HG03558 (cell line): ENCODE data around the gene NEURL3.
"Not testable (repeated sequence)": the region's sequence is repeated elsewhere in the genome, so short reads cannot be mapped to it uniquely, and the experiment has no call there.

Source experiments
- ATAC-seq: cut with Tn5 transposase; IDR thresholded peaks from one replicate; pipeline ENCODE4 v1.9.1; 2021; ENCODE audit warnings: moderate number of reproducible peaks; ENCODE audit not compliant: unreplicated experiment; ENCODE audit errors: extremely low read depth

The NEURL3 gene, protein sequence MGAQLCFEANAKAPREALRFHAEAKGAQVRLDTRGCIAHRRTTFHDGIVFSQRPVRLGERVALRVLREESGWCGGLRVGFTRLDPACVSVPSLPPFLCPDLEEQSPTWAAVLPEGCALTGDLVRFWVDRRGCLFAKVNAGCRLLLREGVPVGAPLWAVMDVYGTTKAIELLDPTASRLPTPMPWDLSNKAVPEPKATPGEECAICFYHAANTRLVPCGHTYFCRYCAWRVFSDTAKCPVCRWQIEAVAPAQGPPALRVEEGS

DNA sequence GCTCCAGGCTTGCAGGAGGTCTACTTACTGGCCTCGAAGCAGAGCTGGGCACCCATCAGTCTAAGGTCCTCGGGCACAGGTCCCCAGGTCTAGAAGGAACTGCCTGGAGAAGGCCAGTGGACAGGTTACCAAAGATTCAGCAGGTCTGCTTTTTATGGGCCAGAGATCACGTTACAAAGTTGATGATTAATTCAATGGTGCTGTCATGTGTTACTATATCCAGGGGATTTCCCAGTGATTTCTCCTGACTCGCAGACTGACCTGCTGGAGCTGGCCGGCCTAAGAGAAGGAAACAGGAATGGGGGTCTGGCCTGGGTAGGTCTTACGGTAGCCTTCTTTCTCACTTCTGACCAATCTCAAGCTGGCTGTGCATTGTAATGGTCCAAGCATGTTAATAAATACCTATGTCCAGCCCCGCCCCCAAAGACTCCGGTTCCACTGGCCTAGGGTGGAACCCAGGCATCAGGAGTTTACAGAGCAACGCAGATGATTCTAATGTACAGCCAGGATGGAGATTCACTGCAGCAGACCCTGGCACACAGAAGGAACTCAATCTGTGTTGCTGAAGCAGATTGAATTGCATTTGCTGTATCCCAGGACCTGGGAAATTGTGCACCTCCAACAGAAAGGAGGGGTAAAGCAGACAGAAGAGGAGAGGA, at the start of gene NEURL3:
Gene NEURL3, minus strand, starts transcription at position 127 of the 659 bp plus-strand sequence. Its CDS starts 71 bp downstream, at position 56.
- ATAC-seq, result no peak

DNA sequence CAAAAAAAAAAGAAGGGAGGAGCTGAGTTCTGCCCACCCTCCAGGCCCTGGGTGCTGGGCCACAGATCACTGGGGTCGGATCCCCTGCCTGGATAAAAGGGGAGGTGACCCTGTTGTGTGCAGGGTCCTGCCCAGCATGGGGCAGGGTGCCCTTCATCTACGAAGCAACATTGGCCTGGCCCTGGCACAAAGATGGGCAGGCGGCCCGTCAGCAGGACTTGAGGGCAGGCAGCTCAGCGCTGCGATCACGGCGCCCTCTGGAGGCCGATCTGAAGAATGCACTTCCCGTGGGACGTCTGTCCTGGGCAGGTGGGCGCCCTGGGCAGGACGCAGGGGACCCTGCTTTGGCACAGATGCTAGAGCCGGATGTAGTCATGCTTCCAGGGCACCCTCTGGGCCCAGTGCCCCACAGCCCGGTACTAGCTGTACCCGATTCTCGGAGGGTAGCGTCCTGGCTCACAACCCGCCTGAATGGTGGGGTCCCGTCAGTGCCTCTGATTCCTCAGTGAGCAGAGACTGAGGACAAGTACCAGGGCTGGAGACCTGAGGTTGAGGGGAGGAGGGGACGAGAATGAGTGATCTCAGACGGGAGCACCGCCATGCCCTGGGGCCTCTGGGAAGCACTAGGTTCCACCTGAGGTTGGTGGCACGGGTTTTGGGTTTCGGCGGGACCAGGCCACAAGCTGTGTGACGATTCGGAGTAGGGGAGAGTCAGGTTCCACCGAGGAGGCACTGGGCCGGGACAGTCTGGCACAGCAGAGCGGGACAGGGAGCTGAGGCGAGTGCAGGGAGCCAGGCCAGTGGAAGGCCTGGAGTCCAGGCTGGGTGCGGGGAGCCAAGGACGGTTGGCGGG, 49.4 kb upstream of the NEURL3 start:
- ATAC-seq, result no peak

DNA sequence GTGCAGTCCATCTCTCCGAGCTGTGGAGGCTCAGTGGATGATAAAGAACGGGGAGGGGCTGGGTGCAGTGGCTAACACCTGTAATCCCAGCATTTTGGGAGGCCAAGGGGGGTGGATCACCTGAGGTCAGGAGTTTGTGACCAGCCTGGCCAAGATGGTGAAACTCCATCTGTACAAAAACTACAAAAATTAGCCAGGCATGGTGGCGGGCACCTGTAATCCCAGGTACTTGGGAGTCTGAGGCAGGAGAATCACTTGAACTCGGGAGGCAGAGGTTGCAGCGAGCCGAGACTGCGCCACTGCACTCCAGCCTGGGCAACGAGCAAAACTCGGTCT, 48.8 kb upstream of the NEURL3 start:
- ATAC-seq, result not testable (repeated sequence)

DNA sequence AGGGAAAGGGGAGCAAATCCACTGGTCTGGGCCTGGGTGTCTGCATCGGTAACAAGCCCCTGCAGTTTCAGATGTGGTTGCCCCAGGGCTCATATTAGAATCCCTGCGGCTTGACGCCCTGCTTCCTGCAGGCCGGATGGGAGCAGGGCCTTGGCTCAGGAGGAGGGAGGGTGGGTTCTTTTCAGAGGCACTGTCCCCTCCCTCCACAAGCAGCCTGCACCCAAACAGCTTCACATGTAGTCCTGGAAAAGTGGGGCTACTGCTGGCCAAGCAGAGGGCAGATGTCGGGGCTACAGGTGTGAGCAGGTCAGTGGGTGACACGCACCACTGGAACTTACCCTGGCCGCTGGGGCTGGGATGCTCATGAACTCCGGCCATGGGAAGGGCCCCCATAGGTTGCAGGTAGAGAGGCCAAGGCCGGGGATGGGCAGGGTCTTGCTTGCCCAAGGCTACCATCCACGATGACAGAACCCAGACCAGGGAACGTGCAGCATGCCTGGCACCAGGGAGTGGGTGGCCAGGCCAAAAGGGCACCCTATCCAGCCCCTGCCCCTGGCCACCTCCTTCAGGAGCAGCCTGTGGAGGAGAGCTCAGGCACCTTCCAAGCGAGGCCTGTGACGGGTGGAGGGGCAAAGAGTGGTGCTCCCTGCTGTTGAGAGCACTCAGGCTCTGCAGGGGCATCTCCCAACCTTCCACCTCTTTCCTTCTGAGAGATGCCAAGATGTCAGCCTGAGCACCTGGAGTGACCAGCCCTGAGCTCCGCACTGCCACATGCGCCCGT, 48.2 kb upstream of the NEURL3 start:
- ATAC-seq, result no peak

DNA sequence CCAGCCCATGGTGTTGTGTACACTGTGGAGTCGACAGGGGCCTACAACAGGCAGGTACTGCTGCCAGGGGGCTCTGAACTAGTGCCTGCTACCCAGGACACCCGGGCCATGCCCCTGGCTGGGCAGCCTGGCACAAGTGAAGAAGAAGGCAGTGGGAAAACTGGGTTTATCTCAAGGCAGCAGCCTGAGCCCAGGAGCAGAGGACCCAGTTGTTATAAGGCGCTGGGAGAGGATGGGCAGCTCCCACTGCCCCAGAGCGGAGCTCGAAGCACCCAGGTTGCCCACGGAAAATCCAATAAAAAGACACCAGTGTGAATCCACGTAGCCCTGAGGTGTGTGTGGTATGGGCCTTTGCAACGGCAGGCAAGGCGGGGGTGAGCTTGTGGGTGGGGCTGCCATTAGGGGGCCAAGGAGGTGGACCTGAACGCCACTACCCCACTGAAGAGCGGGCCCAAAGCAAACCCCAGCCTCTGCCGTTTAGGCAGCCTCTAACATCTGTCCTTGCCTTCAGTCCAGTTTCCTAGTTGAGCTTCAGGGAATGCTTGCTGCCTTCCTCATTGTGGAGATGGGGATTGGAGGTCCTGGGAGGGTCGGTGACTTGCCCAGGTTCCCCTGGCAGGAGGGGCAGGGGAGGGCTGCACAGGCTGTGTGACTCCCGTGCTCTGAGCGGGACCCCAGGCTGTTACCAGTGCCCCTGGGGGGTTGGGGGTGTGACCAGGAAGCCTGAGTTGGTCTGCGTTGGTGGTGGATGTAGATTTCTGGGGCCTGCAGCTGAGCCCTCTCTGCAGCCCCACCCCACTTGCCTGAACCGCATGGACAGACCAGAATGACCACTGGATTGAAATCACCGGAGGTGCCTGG, 47.4 kb upstream of the NEURL3 start:
- ATAC-seq, result no peak

DNA sequence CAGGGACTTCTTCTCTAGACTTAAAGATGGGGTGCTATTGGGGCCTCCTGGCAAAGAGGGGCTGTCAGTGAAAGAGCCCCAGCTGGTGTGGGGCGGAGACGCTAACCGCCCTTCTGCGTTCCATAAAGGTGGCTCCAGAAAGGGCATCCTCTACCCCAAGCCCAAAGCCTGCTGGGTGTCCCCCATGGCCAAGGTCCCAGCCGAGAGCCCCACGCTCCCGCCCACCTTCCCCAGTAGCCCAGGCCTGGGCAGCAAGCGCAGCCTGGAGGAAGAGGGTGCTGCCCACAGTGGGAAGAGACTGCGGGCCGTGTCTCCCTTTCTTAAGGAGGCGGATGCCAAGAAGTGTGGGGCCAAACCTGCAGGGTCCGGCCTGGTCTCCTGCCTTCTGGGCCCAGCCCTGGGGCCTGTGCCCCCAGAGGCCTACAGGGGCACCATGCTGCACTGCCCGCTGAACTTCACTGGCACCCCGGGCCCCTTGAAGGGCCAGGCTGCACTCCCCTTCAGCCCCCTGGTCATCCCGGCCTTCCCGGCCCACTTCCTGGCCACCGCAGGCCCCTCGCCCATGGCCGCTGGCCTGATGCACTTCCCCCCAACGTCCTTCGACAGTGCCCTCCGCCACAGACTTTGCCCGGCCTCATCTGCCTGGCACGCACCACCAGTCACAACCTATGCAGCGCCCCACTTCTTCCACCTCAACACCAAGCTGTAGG, 46.6 kb upstream of the NEURL3 start:
- ATAC-seq, result no peak

DNA sequence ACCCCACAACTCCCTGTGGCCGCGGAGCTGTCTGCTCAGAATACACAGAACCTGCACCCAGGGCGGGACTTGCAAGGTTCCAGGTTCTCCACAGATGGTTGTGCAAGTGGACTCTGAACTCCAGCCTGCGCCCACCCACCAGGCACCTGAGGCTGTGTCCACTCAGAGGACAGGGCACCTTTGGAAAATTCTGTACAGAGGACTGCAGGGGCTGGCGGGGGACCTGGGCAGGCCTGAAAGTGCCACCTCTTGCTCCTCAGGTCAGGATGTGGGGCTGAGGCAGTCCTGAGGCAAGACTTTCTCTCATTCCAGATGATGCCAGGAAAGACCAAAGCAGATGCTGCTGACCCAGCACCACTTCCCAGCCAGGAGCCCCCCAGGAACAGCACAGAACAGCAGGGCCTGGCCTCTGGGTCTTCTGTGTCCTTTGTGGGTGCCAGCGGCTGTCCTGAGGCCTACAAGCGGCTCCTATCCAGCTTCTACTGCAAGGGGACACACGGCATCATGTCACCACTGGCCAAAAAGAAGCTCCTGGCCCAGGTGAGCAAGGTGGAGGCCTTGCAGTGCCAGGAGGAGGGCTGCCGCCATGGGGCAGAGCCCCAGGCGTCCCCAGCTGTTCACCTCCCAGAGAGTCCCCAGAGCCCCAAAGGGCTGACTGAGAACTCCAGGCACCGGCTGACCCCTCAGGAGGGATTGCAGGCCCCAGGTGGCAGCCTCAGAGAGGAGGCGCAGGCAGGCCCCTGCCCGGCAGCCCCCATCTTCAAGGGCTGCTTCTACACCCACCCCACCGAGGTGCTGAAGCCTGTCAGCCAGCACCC, 45.8 kb upstream of the NEURL3 start:
- ATAC-seq, result no peak

DNA sequence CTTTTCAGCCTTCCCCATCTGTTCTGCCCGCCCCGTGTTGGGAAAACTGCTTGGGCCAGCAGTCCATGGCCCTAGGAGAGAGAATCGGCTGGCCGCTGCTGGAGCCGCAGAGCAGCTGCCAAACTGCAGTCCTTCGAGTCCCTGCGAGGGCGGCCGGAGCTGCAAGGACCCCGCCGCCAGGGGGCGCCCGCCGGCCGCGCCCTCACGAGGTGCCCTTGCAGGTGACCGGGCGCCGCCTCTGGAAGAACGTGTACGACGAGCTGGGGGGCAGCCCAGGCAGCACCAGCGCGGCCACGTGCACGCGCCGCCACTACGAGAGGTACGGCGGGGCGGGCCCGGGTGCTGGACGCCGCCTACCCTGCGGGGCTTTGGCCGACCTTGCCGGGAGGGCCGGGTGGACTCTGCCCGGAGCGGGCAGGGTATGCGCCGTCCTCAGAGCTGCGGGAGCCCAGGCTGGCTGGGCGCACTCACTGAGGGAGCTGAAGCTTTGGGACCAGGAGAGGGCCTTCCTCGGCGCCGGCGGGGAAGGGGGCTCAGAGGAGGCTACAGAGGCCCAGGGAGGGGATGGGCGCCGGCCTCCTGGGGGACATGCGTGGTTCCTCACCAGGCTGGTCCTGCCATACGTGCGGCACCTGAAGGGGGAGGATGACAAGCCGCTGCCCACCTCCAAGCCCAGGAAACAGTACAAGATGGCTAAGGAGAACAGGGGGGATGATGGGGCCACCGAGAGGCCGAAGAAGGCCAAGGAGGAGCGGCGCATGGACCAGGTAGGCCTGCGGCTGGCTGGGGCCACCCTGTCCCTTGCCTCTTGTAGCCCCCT, 45.0 kb upstream of the NEURL3 start:
- ATAC-seq, result no peak

DNA sequence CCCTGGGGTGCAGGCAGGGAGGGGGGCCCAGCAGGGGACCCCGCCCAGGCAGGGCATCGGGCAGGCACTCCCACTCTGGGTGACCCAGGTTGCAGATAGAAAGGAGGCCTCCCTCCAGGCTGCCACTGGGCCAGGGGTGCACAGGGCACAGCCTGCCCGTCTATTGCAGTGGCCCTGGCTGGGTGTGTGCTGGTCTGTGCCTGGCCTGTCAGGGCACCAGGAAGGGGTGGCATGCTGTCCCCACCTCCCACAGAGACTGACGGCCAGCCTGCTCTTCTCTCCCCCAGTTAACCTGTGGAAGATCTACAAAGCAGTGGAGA, 44.3 kb upstream of the NEURL3 start:
- no peak for ATAC-seq

DNA sequence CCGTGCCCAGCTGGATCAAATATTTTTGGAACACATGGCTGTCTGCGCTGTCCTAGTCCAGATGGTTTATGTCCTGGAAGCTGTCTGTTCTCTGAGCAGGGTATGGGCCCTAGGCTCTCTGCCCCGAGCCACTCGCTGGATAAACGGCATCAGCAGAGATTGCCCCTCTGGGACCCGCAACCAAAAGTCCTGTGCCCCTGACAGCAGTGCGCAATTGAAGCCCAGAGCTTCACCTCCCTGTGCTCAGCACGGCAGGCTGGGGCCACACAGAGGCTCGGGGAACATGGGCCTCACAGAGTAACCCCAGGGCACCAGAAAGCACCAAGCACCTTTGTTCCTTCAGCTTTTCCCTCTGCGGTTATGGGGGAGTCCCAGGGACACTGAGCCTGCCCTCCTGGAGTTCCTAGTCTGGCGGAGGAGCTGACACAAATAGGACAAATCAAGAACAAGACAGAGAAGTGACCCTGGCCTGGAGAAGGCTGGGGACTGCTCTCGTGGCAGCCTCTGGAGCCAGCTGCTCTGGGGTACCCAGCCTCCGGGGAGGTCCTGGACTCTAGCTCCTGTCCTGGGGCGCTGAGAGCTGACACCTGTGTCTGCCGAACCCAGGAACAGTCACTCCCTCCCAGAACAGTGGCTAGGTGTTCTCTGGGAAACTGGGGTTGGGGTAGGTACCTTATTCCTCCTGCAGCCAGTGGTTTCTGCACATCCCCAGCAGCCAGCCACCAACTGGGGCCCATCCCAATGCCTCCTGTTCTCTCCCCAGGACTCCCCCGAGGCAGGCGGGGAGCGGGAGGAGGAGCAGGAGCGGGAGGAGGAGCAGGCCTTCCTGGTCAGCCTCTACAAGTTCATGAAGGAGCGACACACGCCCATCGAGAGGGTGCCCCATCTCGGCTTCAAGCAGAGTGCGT, 43.7 kb upstream of the NEURL3 start:
- no peak for ATAC-seq

DNA sequence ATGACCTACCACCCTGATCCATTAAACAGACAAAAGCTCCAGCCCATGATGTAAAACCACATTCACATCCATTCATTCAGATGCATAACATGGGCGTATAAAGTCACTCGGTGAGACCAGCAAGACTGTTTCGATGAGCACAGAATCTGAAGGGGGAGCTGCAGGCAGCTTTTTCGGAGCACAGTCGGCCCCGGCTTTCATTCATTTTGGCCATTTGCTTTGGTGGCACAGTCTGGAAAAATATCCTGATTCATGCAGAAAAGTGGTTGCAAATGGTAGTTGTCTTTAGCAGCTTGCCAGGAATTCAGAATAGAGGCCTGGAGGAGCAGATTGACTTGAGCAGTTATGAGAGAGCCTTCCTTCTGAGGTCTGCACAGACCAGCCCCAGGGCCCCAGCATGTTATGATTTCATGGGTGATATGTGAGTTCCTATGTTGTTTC, 42.6 kb upstream of the NEURL3 start:
- ATAC-seq, result no peak

DNA sequence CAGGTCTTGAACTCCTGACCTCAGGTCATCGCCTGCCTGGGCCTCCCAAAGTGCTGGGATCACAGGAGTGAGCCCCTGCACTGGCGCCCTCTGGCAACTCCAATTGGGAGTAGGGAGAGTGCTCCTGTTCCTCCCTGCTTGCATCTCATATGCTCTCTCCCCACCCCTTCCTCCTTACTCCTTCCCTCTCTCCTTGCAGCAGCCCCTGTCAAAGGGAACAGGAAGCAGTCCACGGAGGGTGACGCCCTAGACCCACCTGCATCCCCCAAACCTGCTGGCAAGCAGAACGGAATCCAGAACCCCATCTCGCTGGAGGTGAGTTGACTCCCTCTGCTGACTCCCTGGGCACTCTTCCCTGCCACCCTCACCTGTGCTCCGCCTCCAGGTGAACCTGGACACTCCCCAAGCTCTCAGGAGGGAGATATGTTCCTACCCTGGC, 42.1 kb upstream of the NEURL3 start:
- ATAC-seq, result no peak

DNA sequence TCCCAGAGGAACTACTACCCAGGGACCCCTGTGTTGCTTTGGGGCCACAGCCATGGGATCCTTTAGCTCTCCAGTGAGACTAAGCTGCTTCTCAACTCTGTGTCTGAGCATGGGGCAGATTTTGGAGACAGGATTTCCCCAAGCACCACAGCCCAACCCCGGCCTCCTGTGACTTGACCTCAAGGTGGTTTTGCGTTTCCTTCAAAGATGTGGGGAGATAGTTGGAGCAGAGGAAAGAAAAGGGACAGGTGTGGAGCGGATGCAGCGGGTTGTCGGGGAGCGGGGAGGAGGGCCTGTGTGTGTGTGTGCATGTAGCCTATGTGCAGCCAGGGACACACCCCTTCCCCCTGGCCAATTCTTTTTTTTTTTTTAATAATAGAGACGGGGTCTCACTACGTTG, 41.6 kb upstream of the NEURL3 start:
- no peak for ATAC-seq

DNA sequence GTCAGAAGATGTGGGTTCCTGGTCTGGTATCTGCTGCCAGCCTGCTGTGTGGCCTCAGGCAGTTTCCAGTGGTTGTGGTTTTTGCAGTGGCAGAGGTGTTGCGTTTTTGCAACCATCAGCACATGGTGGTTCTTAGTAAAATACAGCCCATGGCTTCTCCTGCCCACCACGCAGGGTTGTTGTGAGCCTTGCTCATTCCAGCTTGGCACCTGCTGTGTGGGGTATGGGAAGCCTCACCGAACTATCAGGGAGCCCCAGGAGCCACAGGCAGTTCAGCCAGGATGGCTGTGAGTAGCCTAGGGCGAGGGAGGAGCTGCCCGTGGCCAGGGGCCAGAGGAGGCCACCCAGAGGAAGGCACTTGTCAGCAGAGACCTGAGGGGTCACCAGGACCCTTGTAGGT, 41.2 kb upstream of the NEURL3 start:
- no peak for ATAC-seq

DNA sequence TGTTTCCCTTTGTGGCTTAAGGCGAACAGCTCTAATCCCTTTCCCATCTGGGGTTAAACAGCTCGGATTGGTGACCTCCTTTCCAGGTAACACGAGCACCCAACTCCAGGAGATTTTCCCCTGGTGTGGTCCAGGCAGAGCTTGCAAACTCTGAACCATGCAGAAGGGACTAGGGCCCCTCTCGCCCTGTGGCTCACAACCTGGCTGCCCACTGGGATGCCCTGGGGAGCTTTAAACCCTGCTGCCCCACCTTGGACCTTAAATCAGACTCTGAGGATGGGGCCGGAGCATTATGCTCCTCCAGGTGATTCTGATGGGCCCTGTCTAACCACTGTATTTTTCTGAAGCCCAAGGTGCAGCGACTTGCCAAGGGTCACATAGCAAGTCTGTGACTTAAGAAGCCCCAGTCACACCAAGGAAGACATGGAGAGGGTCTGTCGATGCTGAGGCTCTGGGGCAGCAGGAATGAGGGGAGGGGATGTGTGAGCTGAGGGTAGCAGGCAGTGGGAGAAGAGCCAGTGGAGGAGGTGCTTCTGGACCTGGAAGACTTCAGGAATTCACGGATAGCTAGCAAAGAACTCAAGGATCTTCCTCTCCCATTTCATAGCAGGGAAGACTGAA, 37.3 kb upstream of the NEURL3 start:
- ATAC-seq, result no peak
